ENCODE measurements around the gene RPEL1.

Gene RPEL1

GRCh38 chr10:103282961-103283360, 37.3 kb downstream of the RPEL1 start:
- DNase-seq: no peak

GRCh38 chr10:103284170-103284569, 38.5 kb downstream of the RPEL1 start:
- no peak for DNase-seq

- DNase-seq: no peak
Measured at GRCh38 chr10:103287992-103288391, 42.3 kb downstream of the RPEL1 start.

GRCh38 chr10:103291588-103291987, 45.9 kb downstream of the RPEL1 start:
- DNase-seq: no peak

GRCh38 chr10:103295374-103296015, 49.8 kb downstream of the RPEL1 start:
- no peak for DNase-seq

Measured in SIG-M5 (cell line).